ENCODE measurements around the gene S100P.
A peak's percentile ranks its signal among the peaks of the same experiment; 100 is the strongest.

S100P gene

GRCh38 chr4:6695660-6696610 is 2.3 kb downstream of the S100P start:
- no peak for DNase-seq (ENCODE audit: extremely low read depth in 1 of 2, low read depth in 1 of 2)

GRCh38 chr4:6696611-6697010 is 2.9 kb downstream of the S100P start:
- DNase-seq (ENCODE audit: extremely low read depth in 1 of 2, low read depth in 1 of 2): no peak

- DNase-seq (ENCODE audit: extremely low read depth in 1 of 2, low read depth in 1 of 2): no peak
These were observed 3.5 kb downstream of the S100P start for GRCh38 chr4:6697131-6697530.

GRCh38 chr4:6699388-6699787 is 5.7 kb downstream of the S100P start:
- no peak for DNase-seq (ENCODE audit: extremely low read depth in 1 of 2, low read depth in 1 of 2)

- no peak for DNase-seq (ENCODE audit: extremely low read depth in 1 of 2, low read depth in 1 of 2)
These were observed 6.2 kb downstream of the S100P start for GRCh38 chr4:6699903-6700302.

DNA sequence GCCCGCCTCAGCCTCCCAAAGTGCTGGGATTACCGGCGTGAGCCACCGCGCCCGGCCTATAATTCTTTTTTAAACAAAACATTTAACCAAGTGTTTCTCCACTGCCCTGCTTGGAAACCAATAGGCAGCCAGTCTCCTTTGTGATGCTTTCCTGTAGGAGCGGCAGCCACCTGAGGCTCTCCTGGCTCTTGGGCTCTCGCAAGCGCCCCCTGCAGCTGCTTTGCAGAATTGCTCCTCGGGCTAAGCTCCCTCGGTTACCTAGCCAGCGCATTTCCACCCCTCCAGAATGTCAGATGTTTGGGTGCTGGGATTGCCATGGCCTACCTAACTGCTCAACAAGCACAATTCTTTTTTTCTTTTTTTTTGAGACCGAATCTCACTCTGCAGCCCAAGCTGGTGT is 7.7 kb downstream of the S100P start:
- no peak for DNase-seq (ENCODE audit: extremely low read depth in 1 of 2, low read depth in 1 of 2)

- no peak for DNase-seq (ENCODE audit: extremely low read depth in 1 of 2, low read depth in 1 of 2)
These were observed 9.1 kb downstream of the S100P start for GRCh38 chr4:6702761-6703160.

- no peak for DNase-seq (ENCODE audit: extremely low read depth in 1 of 2, low read depth in 1 of 2)
These were observed 10.1 kb downstream of the S100P start for GRCh38 chr4:6703786-6704185.

GRCh38 chr4:6705646-6706045 is 12.0 kb downstream of the S100P start:
- no peak for DNase-seq (ENCODE audit: extremely low read depth in 1 of 2, low read depth in 1 of 2)

DNA sequence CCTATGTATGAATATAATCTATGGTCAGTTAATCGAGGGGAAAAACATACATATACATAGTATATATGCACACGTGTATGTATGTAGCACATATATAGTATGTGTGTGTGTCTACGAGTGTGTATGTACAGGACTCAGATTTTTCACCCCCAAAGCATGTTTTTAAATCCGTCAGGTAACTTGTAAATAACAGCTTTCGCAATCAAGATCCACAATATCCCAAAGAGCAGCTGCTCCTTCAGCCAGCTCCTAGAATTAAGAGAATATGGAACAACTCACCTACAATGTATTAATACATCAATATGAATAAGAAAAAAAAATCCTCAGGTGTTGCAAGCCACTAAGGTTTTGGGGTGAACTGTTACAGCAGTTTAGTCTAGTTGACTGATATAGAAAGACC is 12.5 kb downstream of the S100P start:
- DNase-seq (ENCODE audit: extremely low read depth in 1 of 2, low read depth in 1 of 2): no peak

DNA sequence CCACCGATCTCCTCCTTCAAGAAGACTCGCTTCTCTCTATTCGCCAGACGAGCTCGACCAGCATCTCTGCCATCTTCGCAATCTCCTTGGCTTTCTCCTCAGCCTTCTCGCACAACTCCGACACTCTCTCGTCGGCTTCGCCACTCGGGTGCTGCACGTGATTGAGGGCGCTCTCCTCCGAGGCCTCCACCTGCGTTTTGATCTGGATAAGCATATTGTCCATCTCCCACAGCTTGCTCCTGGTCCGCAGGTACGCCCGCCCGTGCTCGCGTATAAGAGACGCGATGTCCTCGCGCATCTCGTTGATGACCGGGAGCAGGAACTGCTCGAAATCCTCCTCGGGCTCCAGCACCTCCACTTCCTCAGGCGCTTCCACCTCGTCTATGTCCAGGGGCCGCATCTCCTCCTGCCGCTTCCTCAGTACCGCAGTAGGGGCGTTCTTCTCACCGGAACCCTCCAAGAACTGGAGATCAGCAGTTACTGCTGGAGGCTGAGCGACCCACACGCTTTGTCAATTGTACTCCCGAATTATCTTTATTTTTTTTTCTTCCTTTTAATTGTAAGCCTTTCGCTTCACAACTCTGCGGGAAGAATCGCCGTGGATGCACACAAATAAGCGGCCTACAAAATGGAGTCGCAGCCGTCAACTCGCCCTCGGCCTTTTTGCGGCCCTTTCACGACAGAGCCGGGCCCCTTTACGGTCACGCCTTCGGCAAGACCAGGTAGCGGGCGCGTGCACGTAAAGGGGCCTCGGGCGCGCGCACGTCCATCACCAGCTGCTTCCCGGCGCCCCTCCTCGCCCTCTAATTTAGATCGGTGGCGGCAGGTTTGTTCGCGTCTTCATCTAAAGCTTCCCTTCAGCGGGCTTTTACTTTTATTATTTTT is 15.8 kb downstream of the S100P start, which contains the start of gene MRFAP1L1:
Gene MRFAP1L1 (minus strand): TSS at position 636 of the 885 bp plus-strand sequence. CDS start 236 bp downstream, at position 400.
- DNase-seq (ENCODE audit: extremely low read depth in 1 of 2, low read depth in 1 of 2): peak; percentile 92 to 94

DNA sequence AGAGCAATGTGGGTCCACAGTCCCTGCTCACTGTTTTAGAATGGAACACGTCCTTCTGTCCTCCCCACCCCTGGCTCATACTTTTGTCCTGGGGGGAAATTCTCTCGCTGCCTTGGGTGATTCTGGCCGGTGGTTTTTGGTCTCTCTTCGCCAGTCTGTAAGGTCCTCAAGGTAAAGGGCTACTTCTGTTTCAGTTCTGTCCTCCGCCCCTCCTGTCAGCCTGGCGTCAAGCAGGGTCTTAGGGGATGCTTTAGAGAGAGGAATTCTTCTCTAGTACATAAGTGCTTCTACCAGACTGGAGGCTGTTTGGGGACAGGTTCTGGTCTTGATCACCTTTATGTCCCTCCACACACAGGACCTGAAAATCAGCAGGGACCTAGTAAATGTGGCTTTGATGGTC is 16.6 kb downstream of the S100P start:
- no peak for DNase-seq (ENCODE audit: extremely low read depth in 1 of 2, low read depth in 1 of 2)

- no peak for DNase-seq (ENCODE audit: extremely low read depth in 1 of 2, low read depth in 1 of 2)
These were observed 17.3 kb downstream of the S100P start for GRCh38 chr4:6710996-6711395.

- no peak for DNase-seq (ENCODE audit: extremely low read depth in 1 of 2, low read depth in 1 of 2)
These were observed 21.3 kb downstream of the S100P start for GRCh38 chr4:6714954-6715353.

GRCh38 chr4:6715704-6716017 is 22.0 kb downstream of the S100P start:
- DNase-seq (ENCODE audit: extremely low read depth in 1 of 2, low read depth in 1 of 2): no peak

DNA sequence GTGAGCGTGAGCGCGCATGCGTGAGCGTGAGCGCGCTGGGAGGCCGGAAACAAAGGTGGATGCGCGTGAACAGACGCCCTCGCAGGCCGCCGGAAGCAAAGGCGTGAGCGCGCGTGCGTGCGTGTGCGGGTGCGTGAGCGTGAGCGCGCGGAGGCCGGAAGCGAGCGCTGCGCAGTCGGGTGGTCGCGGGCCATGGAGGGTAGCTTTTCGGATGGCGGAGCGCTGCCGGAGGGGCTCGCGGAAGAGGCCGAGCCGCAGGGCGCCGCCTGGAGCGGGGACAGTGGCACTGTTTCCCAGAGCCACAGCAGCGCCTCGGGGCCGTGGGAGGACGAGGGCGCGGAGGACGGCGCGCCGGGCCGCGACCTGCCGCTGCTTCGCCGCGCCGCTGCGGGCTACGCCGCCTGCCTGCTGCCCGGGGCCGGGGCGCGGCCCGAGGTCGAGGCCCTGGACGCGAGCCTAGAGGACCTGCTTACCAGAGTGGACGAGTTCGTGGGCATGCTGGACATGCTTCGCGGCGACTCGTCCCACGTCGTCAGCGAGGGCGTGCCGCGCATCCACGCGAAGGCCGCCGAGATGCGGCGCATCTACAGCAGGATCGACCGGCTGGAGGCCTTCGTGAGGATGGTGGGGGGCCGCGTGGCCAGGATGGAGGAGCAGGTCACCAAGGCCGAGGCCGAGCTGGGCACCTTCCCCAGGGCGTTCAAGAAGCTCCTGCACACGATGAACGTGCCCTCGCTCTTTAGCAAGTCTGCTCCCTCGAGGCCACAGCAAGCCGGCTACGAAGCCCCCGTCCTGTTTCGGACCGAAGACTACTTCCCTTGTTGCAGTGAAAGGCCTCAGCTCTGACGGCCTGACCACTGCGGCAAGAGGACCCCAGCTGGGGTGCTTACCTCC is 22.6 kb downstream of the S100P start, which contains the start of gene BLOC1S4:
Gene BLOC1S4 (plus strand): TSS at position 157 of the 894 bp plus-strand sequence. CDS start 36 bp downstream, at position 193.
- peak; percentile 76 to 79 for DNase-seq (ENCODE audit: extremely low read depth in 1 of 2, low read depth in 1 of 2)

- no peak for DNase-seq (ENCODE audit: extremely low read depth in 1 of 2, low read depth in 1 of 2)
These were observed 23.4 kb downstream of the S100P start for GRCh38 chr4:6716958-6717655.

DNA sequence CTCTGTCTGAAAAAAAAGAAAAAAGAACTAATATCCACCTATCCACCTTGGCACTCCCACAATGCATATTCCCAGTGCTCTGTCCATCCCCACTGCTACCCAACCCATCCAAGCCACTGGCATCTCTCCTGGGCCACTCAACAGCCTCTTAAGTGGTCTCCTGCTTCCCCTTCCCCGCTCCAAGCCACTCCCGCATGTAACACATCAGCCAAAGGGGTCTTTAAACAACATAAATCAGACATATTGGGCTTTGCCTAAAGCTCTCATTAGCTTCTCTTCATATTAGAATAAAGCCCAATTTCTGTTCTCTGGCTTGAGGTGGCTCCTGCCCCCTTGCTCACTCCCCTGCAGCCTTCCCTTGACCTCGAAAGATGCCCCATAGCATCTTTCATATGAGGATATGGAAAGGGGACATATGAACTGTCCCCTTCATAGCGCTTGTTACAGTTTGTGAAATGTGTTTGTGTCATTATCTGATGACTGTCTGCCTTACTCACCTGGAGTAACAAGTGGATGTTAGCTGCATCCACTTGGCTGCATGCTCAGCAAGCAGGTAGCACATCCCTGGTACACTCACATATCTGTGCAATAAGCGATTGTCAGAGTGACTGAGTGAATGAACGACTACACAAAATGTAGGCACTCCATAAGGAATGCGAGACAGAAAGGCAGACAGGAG is 25.4 kb downstream of the S100P start:
- DNase-seq (ENCODE audit: extremely low read depth in 1 of 2, low read depth in 1 of 2): no peak

GRCh38 chr4:6719611-6720179 is 26.0 kb downstream of the S100P start:
- DNase-seq (ENCODE audit: extremely low read depth in 1 of 2, low read depth in 1 of 2): no peak
